Measurements from ENCODE around the gene GAD1. TPM values are rescaled to one million over a fixed set of nuclear protein-coding genes. Genes with fewer than 3 reads are reported as not detected.

GAD1 gene
- total and polyA plus RNA-seq, 11 donors, result 0.04 to 0.51 (median 0.35) TPM; not detected in 7

DNA sequence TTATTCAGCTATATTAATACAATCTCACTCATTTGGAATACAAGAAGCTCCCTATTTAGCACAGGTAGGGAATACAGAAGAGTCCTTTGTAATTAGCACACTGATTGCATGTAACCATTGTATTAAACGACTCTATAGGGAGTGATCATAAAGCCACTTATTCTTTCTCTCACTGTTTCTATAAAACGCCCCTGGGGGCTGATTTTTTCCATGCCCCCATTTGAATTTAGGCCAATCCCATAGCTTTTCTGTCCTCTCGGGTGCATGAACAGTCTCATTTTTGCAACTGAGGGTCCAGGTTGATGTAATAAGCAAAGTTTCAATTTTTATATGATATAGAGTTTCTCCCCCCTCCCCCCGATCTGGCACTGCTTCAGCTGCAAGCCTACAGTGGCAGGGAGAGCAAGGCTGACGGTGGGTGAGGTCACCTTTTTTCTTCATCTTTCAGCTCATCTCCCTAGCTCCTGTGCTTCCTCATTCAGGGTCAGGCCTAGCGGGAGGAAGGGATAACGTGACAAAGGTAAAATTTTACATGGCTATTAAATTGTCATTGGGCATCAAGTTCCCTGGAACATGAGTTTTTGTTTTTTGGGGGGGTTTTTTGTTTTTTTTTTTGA lies 45.7 kb downstream of the GAD1 start:
- Histone ChIP-seq H3K4me3 (no peak overlapping the region), H3K36me3 (no peaks in the 10 kb centered on the region), H3K27ac (no peak overlapping the region), H3K9me3 (peaks cover 0 to 3% (median 0%) of the 10 kb centered on the region in 12 donors), H3K4me1 (no peaks in the 10 kb centered on the region), H3K27me3 (peaks cover 0 to 3% (median 0%) of the 10 kb centered on the region in 9 donors)
- intact Hi-C loops (cut with DNase I), result no loop called here
- no peak for TF ChIP-seq POLR2A (IDR thresholded peaks at IDR 0.05)
- TF ChIP-seq, protein P1, sequence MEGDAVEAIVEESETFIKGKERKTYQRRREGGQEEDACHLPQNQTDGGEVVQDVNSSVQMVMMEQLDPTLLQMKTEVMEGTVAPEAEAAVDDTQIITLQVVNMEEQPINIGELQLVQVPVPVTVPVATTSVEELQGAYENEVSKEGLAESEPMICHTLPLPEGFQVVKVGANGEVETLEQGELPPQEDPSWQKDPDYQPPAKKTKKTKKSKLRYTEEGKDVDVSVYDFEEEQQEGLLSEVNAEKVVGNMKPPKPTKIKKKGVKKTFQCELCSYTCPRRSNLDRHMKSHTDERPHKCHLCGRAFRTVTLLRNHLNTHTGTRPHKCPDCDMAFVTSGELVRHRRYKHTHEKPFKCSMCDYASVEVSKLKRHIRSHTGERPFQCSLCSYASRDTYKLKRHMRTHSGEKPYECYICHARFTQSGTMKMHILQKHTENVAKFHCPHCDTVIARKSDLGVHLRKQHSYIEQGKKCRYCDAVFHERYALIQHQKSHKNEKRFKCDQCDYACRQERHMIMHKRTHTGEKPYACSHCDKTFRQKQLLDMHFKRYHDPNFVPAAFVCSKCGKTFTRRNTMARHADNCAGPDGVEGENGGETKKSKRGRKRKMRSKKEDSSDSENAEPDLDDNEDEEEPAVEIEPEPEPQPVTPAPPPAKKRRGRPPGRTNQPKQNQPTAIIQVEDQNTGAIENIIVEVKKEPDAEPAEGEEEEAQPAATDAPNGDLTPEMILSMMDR (IDR thresholded peaks at IDR 0.05), result no peak
- DNase-seq (no peak), ATAC-seq (no peak)
- WGBS, 4 donors, result 66 to 76% (median 73%) methylated on average over 7 of the region's 7 CpGs

DNA sequence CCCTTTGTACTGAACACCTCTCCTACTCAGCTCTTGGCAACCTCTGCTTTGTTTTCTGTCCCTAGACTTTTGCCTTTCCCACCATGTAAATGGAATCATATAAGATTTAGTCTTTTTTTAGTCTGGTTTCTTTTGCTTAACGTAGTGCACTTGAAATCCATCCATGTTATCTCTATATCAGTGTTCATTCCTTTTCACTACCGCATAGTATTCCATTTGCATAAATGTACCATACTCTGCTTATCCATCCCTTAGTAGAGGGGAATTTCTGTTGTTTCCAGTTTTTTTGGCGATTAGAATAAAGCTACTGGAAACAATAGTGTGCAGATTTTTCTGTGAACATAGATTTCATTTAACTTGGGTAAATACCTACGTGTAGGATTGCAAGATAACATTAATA lies 46.4 kb downstream of the GAD1 start:
- Histone ChIP-seq H3K9me3 (peaks cover 0 to 3% (median 0%) of the 10 kb centered on the region in 12 donors), H3K4me1 (no peaks in the 10 kb centered on the region), H3K27ac (no peak overlapping the region), H3K4me3 (no peak overlapping the region), H3K36me3 (no peaks in the 10 kb centered on the region), H3K27me3 (peaks cover 0 to 3% (median 0%) of the 10 kb centered on the region in 9 donors)
- intact Hi-C loops (cut with DNase I), result no loop called here
- WGBS, 4 donors, result 83 to 88% (median 86%) methylated on average over 4 of the region's 4 CpGs
- ATAC-seq (no peak), DNase-seq (no peak)
- TF ChIP-seq POLR2A (IDR thresholded peaks at IDR 0.05), result no peak
- TF ChIP-seq, protein P1 (IDR thresholded peaks at IDR 0.05), result no peak

DNA sequence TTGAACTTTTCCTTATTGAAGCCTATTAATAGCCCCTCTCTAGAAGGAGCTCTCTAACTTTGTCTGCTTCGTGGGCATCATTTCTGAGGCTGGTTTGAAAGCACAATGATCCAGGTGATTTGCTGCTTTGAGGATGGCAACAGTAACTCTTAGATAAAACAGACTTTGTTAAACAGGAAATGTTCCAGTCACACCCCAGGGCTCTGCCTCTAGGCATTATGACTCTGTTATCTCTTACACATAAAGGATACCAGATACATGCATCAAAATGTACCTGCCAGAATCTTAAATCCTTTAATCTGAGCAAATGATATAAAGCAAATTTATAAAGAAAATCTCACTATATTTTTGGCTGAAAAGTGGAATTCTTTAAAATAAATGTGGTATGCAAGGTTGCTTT lies 52.3 kb downstream of the GAD1 start:
- Histone ChIP-seq H3K4me1 (peaks cover 0 to 8% (median 3%) of the 10 kb centered on the region in 12 donors), H3K27me3 (peaks cover 0 to 11% (median 0%) of the 10 kb centered on the region in 9 donors), H3K4me3 (no peak overlapping the region), H3K36me3 (no peaks in the 10 kb centered on the region), H3K9me3 (no peaks in the 10 kb centered on the region), H3K27ac (no peak overlapping the region)
- intact Hi-C loops (cut with DNase I), result no loop called here
- 48 to 65% (median 51%) methylated on average over 1 of the region's 1 CpG for WGBS, 4 donors
- TF ChIP-seq, protein P1 (IDR thresholded peaks at IDR 0.05), result no peak
- TF ChIP-seq POLR2A (IDR thresholded peaks at IDR 0.05), result no peak
- no peak for DNase-seq
- ATAC-seq, result no peak

DNA sequence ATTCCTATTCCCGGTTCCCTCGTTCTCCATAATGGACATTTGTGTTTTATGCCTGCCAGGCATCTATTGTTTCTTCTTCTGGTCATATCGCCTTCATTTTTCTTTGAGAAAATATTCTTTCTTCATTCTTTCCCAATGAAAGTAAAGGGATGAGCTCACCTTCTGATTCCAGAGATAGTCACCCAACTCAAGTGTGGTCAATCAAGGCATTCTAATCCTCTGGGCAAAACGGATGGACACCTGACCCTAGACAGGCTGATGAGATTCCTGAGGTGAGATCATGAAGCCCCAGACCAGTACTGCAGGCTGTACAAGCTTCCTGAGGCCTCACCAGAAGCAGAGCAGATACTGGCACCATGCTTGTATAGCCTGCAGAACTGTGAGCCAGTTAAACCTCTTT lies 52.8 kb downstream of the GAD1 start:
- H3K4me3 ChIP-seq, result no peak overlapping the region
- H3K27me3 ChIP-seq, result peaks cover 0 to 11% (median 0%) of the 10 kb centered on the region in 9 donors
- H3K4me1 ChIP-seq, result peaks cover 0 to 8% (median 3%) of the 10 kb centered on the region in 12 donors
- no peak for ATAC-seq
- DNase-seq, result no peak
- 89 to 91% (median 90%) methylated on average over 4 of the region's 4 CpGs for WGBS, 4 donors
- no peak for TF ChIP-seq POLR2A (IDR thresholded peaks at IDR 0.05)
- TF ChIP-seq, protein P1 (IDR thresholded peaks at IDR 0.05), result no peak
- H3K36me3 ChIP-seq, result no peaks in the 10 kb centered on the region
- H3K9me3 ChIP-seq, result no peaks in the 10 kb centered on the region
- no peak overlapping the region for H3K27ac ChIP-seq
- intact Hi-C loops (cut with DNase I), result no loop called here
